ENCODE results near the gene NABP1. TPM values are rescaled to one million over a fixed set of nuclear protein-coding genes. Genes with fewer than 3 reads are reported as not detected.

NABP1 gene
- polyA plus RNA-seq, 2 of the 4 experiments (the other 2 are of a cell fraction), result 21.9 to 22.4 TPM

- peak; percentile 13 for FAIRE-seq
- Histone ChIP-seq H3K9me3 (no peaks in the 10 kb centered on the region), H3K4me3 (no peak overlapping the region), H3K4me2 (peak overlapping the region; percentile 81), H3K27ac (peak overlapping the region; percentile 74 to 79), H3K4me1 (peaks cover 43% of the 10 kb centered on the region)
- peak; percentile 80 to 81 for ATAC-seq
- peak; percentile 21 to 51 for DNase-seq (ENCODE audit: low read depth in 1 of 2, low spot score in 1 of 2)
- WGBS (ENCODE audit: missing lambda C conversion rate), result 45% methylated on average over 6 of the region's 6 CpGs
- POLR2A ChIA-PET, result interaction anchor here (1.1 to 3.8 kb wide), 3 partner anchors 29 to 55 kb away, joined by 3 to 61 read pairs (median 5); partner anchors contain the start of gene NABP1
- CTCF ChIA-PET, result interaction anchor here (0.7 to 1.8 kb wide), 5 partner anchors 20 to 347 kb away, joined by 3 to 6 read pairs (median 4); no protein-coding TSS in a partner anchor
- TF ChIP-seq ZNF302 (CRISPR knock-in tag; IDR thresholded peaks at IDR 0.05) (no peak), EHMT2 (IDR thresholded peaks at IDR 0.05; ENCODE audit: low read depth) (0 out of 2 replicates have a peak, but pooled peaks have one; percentile 46), CHD2 (IDR thresholded peaks at IDR 0.05; ENCODE audit: low read length, partially characterized antibody) (no peak), ZC3H11A (IDR thresholded peaks at IDR 0.05) (no peak), MAX (IDR thresholded peaks at IDR 0.05) (peak; percentile 62; the same call in 1 of the 2 replicates), MAFK (IDR thresholded peaks at IDR 0.05; ENCODE audit: partially characterized antibody) (peak; percentile 82), EP300 (IDR thresholded peaks at IDR 0.05) (peak in 1 of 2 experiments; percentile 40; a peak in 2 of 5 replicates), TFCP2L1 (CRISPR knock-in tag; IDR thresholded peaks at IDR 0.05) (no peak), JUN (IDR thresholded peaks at IDR 0.05) (peak in 1 of 2 experiments; percentile 63; a peak in 1 of 5 replicates), BCL3 (IDR thresholded peaks at IDR 0.05) (peak; percentile 55; the same call in 1 of the 3 replicates), FOSL2 (IDR thresholded peaks at IDR 0.05) (peak; percentile 59; the same call in 1 of the 2 replicates), FOSL2 (CRISPR knock-in tag; IDR thresholded peaks at IDR 0.05) (peak; percentile 86), NR3C1 (IDR thresholded peaks at IDR 0.05) (no peak), FOSB (CRISPR knock-in tag; IDR thresholded peaks at IDR 0.05) (no peak), HMGXB4 (CRISPR knock-in tag; IDR thresholded peaks at IDR 0.05; ENCODE audit: borderline replicate concordance) (no peak), GATA3 (IDR thresholded peaks at IDR 0.05; ENCODE audit: borderline replicate concordance) (peak; percentile 68; the same call in 1 of the 2 replicates), JUNB (IDR thresholded peaks at IDR 0.05) (peak; percentile 84), HOXB13 (CRISPR knock-in tag; IDR thresholded peaks at IDR 0.05; ENCODE audit: low read depth) (no peak)
Measured at GRCh38 chr2:191637182-191638078, 40.5 kb upstream of the NABP1 start.

GRCh38 chr2:191638079-191638801, 39.7 kb upstream of the NABP1 start:
- peak; percentile 65 to 69 for ATAC-seq
- TF ChIP-seq BCL3 (IDR thresholded peaks at IDR 0.05) (0 out of 3 replicates have a peak, but pooled peaks have one; percentile 45), ATOH8 (CRISPR knock-in tag; IDR thresholded peaks at IDR 0.05; ENCODE audit: low read depth) (no peak)
- Histone ChIP-seq H3K4me2 (peak overlapping the region; percentile 81), H3K4me3 (no peak overlapping the region), H3K9me3 (no peaks in the 10 kb centered on the region), H3K27ac (peak overlapping the region; percentile 74 to 79), H3K4me1 (peaks cover 43% of the 10 kb centered on the region)
- 37% methylated on average over 6 of the region's 6 CpGs for WGBS (ENCODE audit: missing lambda C conversion rate)
- no peak for FAIRE-seq
- no peak for DNase-seq (ENCODE audit: low read depth in 1 of 2, low spot score in 1 of 2)
- ChIA-PET CTCF (interaction anchor here (0.7 to 1.8 kb wide), 5 partner anchors 20 to 348 kb away, joined by 3 to 6 read pairs (median 4); no protein-coding TSS in a partner anchor), POLR2A (interaction anchor here (1.0 to 3.8 kb wide), 4 partner anchors 28 to 56 kb away, joined by 3 to 61 read pairs (median 4); partner anchors contain the start of gene NABP1)
